Activated naive CD8-positive, alpha-beta T cell (primary cell): ENCODE results near the gene ZNF521.

Experiments
- H3K27ac Mint-ChIP-seq: one replicate; pipeline ENCODE4 v1.8.0; 2021; ENCODE audit warnings: mixed read lengths
- H3K27me3 Mint-ChIP-seq: one replicate; pipeline ENCODE4 v1.8.0; 2021; ENCODE audit warnings: mixed read lengths
- H3K36me3 Mint-ChIP-seq: one replicate; pipeline ENCODE4 v1.8.0; 2021; ENCODE audit warnings: mixed read lengths
- H3K4me1 Mint-ChIP-seq: one replicate; pipeline ENCODE4 v1.8.0; 2021; ENCODE audit warnings: low read depth, mixed read lengths
- H3K4me3 Mint-ChIP-seq: one replicate; pipeline ENCODE4 v1.8.0; 2021; ENCODE audit warnings: mild to moderate bottlenecking, mixed read lengths
- H3K9me3 Mint-ChIP-seq: one replicate; pipeline ENCODE4 v1.8.0; 2021; ENCODE audit warnings: low read depth, mixed read lengths

ZNF521 gene

DNA sequence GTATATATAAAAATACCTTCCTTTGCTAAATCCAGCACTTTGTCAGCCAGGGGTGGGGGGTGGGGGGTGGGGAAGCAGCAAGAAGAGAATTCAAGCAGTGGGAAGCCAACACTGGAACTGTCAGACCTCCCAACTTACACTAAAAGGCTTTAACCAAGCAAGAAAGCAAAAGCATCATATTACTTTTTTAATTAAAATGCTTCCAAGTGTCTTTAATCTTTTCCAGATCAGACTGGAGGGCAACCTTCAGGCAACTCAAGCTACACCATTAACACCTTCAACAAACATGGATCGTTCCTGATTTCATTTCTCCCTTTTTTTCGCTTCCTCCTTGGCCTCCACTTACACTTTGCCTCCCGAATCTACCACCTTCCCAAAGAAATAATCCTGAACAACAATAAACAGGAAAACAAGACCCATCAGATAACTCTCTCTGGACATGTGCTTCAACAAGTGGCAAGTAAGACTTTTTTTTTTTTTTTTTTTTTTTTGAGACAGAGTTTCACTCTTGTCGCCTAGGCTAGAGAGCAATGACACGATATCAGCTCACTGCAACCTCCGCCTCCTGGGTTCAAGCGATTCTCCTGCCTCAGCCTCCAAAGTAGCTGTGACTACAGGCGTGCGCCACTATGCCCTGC is 35.5 kb downstream of the ZNF521 start:
- peaks cover 6% of the 10 kb centered on the region for H3K27me3 Mint-ChIP-seq
- no peaks in the 10 kb centered on the region for H3K9me3 Mint-ChIP-seq
- H3K4me3 Mint-ChIP-seq: no peak overlapping the region
- no peaks in the 10 kb centered on the region for H3K36me3 Mint-ChIP-seq
- H3K27ac Mint-ChIP-seq: no peak overlapping the region
- no peaks in the 10 kb centered on the region for H3K4me1 Mint-ChIP-seq

DNA sequence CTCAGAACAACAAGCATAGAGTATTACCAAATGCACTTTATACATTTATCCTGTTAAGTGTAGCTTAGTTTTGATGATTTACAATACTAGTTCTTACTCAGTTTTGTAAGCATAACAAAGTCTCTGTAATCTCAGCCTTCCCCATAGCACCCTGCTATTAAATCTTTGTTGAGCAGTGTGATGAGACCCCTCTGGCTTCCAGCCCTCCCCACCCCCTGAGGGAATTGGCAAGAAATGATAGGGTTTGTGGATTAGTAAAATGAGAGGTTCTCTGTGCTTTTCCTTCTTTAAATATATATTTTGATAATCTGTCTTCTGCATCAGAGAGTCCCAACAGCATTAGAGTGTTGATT is 37.2 kb downstream of the ZNF521 start:
- no peaks in the 10 kb centered on the region for H3K36me3 Mint-ChIP-seq
- H3K4me1 Mint-ChIP-seq: no peaks in the 10 kb centered on the region

DNA sequence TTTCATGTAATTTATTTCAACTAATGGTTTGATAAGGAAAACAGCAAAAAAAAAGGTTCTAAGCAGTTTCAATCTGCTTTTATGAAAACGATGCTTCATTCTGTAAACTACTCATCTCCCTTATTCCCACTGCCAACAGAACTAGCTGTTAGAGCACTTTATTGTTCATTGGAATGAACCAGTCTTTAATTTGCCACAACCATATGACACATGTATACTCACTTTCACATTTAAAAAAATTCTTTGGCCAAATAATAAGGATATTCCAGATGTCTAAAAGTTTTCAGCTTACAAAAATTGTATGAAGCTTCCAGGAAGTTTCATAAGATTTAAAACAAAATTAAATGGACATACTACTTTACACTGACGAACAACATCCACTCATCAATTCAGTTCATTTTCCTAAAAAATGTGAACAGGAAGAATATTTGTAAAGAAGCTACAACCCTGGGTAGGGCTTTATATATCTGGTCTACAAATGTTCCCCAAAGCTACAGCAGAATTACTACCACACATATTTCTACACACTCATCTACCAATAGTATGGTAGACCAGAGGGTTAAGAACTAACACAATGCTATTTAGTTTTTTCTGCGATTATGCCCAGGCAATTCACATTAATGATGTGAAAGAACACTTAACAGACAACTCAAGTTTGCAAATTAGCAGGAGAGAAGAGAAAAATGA is 37.7 kb downstream of the ZNF521 start:
- no peak overlapping the region for H3K4me3 Mint-ChIP-seq
- H3K27me3 Mint-ChIP-seq: peaks cover 6% of the 10 kb centered on the region
- no peak overlapping the region for H3K27ac Mint-ChIP-seq
- no peaks in the 10 kb centered on the region for H3K9me3 Mint-ChIP-seq
- no peaks in the 10 kb centered on the region for H3K36me3 Mint-ChIP-seq
- no peaks in the 10 kb centered on the region for H3K4me1 Mint-ChIP-seq

More for the DNA sequence above, 37.2 kb downstream of the ZNF521 start:
- Mint-ChIP-seq H3K27ac (no peak overlapping the region), H3K4me3 (no peak overlapping the region), H3K9me3 (no peaks in the 10 kb centered on the region), H3K27me3 (peaks cover 6% of the 10 kb centered on the region)

DNA sequence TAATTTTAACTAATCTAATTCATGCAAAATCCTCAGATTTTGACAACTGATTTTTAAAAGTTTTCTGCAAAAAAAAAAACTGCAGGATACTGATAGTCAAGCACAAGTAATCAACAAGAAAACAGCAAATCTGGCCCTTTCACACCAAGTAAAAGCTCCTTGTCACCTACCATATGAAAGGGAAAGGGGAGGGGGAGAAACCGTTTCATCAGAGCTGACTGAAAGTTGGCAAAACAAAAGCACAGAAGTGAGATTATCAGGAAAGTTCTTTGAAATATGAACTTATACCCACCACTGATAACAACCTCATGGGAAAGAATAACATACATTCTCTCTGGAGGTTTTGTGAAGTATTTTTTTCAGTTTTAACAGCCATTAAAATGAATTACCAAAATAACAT is 38.7 kb downstream of the ZNF521 start:
- Mint-ChIP-seq H3K9me3 (no peaks in the 10 kb centered on the region), H3K27ac (no peak overlapping the region), H3K27me3 (peaks cover 9% of the 10 kb centered on the region), H3K4me3 (no peak overlapping the region), H3K36me3 (no peaks in the 10 kb centered on the region), H3K4me1 (no peaks in the 10 kb centered on the region)

DNA sequence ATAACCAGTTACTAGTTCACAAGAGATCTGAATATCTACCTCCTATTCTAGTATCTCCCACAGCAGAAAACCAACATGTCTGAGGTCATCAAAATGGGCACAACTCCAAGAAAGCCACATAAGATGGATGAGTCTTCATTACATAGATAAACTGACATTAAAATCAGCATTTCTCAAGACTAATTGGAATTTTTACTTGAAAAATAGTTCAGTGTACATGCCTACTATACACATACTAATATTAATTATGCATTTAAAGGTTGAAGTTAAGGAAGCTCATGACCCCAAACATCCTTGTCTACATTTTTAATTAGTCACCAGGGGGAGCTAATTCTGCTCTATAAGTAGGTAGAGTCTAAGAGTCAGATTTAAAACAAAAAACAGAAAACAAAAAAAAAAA is 41.9 kb downstream of the ZNF521 start:
- Mint-ChIP-seq H3K36me3 (no peaks in the 10 kb centered on the region), H3K27me3 (peaks cover 7% of the 10 kb centered on the region), H3K9me3 (no peaks in the 10 kb centered on the region), H3K4me3 (no peak overlapping the region), H3K4me1 (no peaks in the 10 kb centered on the region), H3K27ac (no peak overlapping the region)

DNA sequence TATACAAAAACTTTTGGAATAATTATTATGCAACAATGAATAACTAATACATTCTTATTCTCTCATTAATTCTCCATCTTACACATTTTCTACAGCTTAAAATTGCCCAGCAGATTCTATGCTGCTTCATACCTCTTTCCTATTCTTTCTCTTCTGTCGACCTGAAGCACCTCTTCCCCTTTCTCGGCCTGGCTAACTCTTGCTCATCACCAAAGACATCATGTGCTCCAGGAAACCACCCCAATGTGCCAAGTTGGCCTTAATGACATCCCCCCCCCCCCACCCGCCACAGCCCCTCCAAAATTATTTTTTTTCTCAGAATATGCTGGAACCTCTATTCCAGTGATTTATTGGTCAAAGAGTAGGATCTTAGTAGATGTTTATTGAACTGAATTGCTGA is 43.6 kb downstream of the ZNF521 start:
- peaks cover 5% of the 10 kb centered on the region for H3K27me3 Mint-ChIP-seq
- no peaks in the 10 kb centered on the region for H3K4me1 Mint-ChIP-seq
- no peaks in the 10 kb centered on the region for H3K9me3 Mint-ChIP-seq
- H3K4me3 Mint-ChIP-seq: no peak overlapping the region
- H3K27ac Mint-ChIP-seq: no peak overlapping the region
- H3K36me3 Mint-ChIP-seq: no peaks in the 10 kb centered on the region

DNA sequence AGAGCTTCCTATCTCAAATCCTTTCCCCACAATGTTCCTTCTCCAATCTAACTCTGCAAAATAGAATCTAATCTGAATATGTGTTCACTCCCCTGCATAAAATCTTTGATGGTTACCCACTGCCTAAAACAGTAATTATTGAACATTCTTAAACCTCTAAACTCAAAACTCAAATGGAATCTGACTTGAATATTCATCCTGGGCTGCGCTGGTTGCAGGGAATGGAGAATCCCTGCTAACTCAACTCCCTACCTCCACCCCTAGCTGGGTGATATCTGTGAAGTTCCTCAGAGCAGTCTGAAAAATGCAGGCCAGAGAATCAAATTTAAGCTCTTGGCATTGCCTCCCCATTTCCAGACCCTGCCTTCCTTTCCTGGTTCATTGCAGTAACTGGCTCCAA is 44.8 kb downstream of the ZNF521 start:
- Mint-ChIP-seq H3K4me1 (no peaks in the 10 kb centered on the region), H3K4me3 (no peak overlapping the region), H3K36me3 (no peaks in the 10 kb centered on the region), H3K27me3 (peaks cover 3% of the 10 kb centered on the region), H3K27ac (no peak overlapping the region), H3K9me3 (no peaks in the 10 kb centered on the region)

DNA sequence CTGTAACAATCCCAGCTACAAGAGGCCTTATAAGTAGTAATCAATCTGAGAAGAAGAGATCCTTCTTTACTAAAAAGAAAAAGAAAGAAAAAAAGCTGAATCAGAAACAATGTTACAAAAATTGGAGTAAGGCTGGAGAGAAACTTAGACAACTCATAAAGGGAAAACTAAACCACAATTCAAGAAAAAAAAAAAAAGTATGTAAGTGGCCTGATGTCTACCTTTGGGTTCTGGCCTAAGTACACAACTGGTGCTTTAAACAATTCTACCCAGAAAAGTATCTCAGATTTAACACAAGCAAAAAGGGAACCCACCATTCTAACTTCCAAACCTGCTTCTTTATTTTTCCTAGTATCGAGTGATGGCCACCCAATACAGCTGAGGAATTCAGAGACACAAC is 45.3 kb downstream of the ZNF521 start:
- Mint-ChIP-seq H3K9me3 (no peaks in the 10 kb centered on the region), H3K4me3 (no peak overlapping the region), H3K27me3 (peaks cover 3% of the 10 kb centered on the region), H3K36me3 (no peaks in the 10 kb centered on the region), H3K27ac (no peak overlapping the region), H3K4me1 (no peaks in the 10 kb centered on the region)

DNA sequence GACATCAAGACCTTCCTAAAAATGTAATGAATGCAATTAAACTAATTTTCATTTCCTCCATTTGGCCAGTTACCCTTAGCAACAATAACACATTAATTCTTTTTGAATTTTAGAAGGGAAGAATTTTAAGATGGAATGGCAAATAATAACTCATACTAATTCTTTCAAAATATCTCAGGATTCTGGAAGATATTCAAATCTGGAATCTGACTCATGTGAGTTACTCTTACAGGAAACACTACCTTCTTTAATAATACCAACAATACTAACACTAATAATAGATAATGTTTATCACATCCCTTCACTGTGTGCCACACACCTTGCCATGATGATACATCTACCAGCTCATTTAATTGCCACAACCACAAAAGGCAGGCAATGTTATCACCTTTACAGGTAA is 46.4 kb downstream of the ZNF521 start:
- Mint-ChIP-seq H3K36me3 (no peaks in the 10 kb centered on the region), H3K4me1 (no peaks in the 10 kb centered on the region), H3K9me3 (no peaks in the 10 kb centered on the region), H3K27me3 (peaks cover 3% of the 10 kb centered on the region), H3K27ac (no peak overlapping the region), H3K4me3 (no peak overlapping the region)

DNA sequence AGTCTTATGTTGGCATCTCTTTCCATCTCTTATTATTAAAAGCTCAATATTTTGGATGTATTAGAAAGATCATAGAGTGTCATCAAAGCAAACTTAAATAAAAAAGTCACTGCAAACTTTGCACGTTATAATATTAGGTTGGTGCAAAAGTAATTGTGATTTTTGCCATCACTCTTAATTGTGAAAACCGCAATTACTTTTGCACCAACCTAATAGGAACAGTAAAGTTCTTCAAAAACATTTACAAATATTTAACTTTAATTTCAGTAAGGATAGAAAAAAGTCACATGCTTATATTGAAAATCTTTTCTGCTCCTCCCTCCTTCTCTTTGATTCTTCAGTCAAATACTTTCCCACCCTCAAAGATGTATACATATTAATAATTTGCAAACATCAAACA is 51.5 kb downstream of the ZNF521 start:
- Mint-ChIP-seq H3K27me3 (no peaks in the 10 kb centered on the region), H3K9me3 (no peaks in the 10 kb centered on the region), H3K4me1 (no peaks in the 10 kb centered on the region), H3K4me3 (no peak overlapping the region), H3K36me3 (no peaks in the 10 kb centered on the region), H3K27ac (no peak overlapping the region)

DNA sequence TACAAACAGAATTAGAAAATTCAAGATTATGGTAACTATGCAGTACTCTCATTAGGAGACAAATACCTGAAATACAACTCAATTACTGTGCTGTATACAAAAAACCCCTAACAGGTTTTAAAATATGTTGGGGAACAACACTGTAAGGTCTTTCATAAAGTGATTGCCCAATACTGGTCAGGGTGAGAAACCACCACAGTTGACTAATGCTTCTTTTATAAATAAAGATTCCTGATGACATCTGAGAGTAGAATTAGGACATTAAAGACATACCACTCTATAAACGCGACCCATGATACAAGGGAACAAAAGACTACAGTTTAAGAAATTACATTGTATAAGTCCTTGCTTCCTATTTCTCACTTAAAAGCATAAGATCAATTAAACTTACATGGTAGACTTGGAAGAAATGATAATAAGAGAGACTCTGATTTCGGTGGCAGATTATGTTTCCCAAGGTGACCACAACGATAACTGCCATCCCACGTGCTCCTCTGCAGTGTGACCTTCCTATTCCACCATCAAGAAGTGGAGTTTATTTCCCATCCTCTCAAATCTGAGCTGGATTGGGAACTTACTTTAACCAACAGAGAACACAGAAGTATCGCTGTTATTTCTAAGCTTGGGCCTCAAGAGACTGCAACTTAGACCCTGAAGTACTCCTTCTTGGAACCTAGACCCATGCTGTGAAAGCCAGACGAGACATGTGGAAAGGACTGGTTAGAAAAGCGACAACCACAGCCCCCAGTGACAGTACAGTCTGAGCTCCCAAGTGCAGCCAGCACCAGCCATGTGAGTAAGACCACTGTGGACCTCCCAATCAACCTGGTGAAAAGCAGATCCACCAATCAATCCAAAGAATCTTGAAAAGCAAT is 52.3 kb downstream of the ZNF521 start:
- Mint-ChIP-seq H3K36me3 (no peaks in the 10 kb centered on the region), H3K4me1 (no peaks in the 10 kb centered on the region), H3K27me3 (no peaks in the 10 kb centered on the region), H3K4me3 (no peak overlapping the region), H3K27ac (no peak overlapping the region), H3K9me3 (no peaks in the 10 kb centered on the region)

DNA sequence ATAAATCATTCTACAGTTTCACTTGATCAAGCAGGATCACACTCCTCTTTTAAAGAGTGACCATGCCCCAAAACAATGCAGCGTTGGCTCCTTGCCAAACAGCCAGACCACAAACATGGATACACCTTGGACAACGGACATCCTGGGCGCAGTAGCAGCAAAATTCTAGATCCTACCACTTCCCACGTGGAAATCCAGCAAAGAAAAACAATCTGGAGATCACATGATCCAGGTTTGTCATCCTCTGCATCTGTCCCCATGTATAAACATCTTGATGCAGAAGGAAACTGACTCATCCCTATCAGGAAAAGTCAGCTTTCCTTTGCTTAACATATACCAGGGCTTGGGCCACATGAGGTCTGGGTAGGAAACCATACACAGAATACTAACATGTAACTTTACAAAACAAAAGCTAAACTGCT is 53.1 kb downstream of the ZNF521 start:
- Mint-ChIP-seq H3K4me1 (no peaks in the 10 kb centered on the region), H3K36me3 (no peaks in the 10 kb centered on the region), H3K27ac (no peak overlapping the region), H3K27me3 (no peaks in the 10 kb centered on the region), H3K4me3 (no peak overlapping the region), H3K9me3 (no peaks in the 10 kb centered on the region)

DNA sequence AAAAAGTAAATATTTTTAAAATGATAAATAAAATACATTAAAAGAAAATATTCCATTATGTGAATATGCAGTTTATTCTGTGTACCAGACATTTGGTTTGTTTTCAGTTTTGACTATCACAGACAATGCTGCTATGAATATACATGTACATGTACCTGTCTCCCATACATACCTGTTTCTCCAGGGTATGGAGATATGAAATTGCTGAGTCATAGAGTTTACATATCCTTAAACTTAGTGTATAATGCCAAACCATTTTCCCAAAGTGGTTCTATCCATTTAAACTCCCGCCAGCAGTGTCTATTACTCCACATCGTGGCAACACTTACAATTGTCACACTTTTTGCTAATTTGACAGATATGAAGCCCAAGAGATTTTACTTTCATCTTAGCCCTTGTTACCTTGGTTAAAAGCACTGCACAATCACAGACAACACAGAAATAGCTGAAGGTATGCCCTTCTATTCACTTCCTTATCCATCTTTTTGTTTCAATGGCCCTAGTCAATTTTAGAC is 56.3 kb downstream of the ZNF521 start:
- H3K4me1 Mint-ChIP-seq: no peaks in the 10 kb centered on the region
- no peak overlapping the region for H3K4me3 Mint-ChIP-seq
- peaks cover 3% of the 10 kb centered on the region for H3K27me3 Mint-ChIP-seq
- H3K27ac Mint-ChIP-seq: no peak overlapping the region
- H3K36me3 Mint-ChIP-seq: no peaks in the 10 kb centered on the region
- no peaks in the 10 kb centered on the region for H3K9me3 Mint-ChIP-seq

DNA sequence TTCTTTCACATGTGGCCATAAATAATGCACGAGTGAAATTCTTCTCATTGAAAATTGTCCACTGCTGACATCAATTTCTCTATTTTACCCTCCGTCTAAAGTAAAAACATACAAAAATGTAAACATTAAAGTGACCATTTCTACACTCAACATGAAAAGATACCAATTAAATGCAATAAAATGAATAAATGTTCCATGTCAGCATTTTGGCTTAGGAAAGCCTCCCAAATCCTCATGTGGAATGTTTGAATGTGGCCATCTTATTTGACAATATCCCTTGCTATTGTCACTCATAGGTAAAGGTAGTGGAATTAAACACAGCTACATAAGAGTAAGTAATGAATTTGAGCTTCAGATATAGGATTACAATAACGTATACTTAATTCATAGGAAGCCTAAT is 60.8 kb downstream of the ZNF521 start:
- no peaks in the 10 kb centered on the region for H3K9me3 Mint-ChIP-seq
- no peaks in the 10 kb centered on the region for H3K36me3 Mint-ChIP-seq
- H3K4me1 Mint-ChIP-seq: no peaks in the 10 kb centered on the region
- no peak overlapping the region for H3K27ac Mint-ChIP-seq
- peaks cover 3% of the 10 kb centered on the region for H3K27me3 Mint-ChIP-seq
- no peak overlapping the region for H3K4me3 Mint-ChIP-seq

DNA sequence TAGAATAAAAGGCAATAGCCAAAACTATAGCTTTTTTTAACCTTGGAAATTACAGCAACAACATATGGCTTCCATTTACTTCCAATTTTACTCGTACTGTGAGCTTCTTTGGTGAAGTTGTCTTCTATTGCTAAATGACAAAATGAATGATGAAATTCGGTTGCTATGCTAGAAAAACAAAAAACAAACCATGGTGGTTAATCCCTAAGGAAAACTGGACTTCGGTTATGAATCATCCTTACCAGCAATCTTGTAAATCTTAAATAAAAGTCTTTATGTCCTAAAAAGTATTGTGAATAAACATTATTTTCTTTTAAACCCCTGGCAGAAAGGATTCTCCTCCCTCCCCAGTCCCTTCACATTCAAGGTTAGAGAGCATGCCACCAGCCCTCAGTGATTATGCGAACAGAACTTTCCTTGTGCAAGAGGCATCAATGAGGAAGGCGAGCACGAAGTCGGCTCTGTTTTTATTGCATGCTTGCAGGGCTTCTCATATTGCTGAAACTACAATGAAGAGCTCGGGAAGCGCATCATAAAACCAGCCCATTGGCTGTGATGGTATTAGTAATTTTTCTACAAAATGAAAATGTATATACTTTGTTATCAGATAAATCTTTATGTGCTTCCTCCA is 62.9 kb downstream of the ZNF521 start:
- Mint-ChIP-seq H3K9me3 (no peaks in the 10 kb centered on the region), H3K4me3 (no peak overlapping the region), H3K36me3 (no peaks in the 10 kb centered on the region), H3K27me3 (peaks cover 3% of the 10 kb centered on the region), H3K27ac (no peak overlapping the region), H3K4me1 (no peaks in the 10 kb centered on the region)
